ENCODE measurements around the gene RPL13A. TPM values are rescaled to one million over a fixed set of nuclear protein-coding genes. Genes with fewer than 3 reads are reported as not detected.

RPL13A gene
- total and polyA plus RNA-seq, 2 of the 4 experiments (the other 2 are of a cell fraction), result 1,477 to 2,069 TPM

DNA sequence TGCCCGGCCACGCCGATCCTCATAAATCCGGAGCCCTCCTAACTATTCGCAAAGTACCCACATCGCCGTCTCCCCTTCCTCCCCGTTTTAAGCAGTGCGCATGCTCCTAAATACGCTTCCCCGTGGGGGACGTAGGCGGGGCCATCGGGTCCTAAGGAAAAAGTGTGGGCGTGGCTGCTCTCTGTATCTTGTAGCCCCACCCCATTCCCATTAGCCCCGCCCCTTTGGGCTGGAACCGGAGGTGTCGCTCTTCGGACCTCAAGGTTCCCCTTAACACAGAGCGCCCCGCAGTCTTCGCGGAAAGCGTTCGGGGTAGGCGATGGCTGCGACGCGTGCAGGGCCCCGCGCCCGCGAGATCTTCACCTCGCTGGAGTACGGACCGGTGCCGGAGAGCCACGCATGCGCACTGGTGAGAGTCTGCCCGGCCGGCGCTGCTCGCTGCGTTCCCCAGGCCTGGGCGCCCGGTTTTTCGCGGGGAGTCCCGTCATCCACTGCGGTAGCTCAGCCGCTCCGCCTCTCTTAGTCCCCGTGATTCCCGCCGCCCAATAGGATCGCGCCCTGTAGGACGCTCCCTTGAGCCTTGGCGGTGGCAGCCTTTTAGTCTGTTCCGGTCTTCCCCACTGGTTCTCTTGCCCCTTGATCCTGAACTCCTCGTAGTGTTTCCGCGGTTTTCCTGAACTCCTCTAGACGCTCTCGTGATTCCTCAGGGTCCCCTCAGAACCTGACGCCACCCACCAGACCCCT lies 34.2 kb upstream of the RPL13A start, which contains the start of gene ALDH16A1 (continued):
- TF ChIP-seq NFE2L2 (IDR thresholded peaks at IDR 0.05; ENCODE audit: low read depth, low read length), result no peak
- no peak for TF ChIP-seq SMC3 (IDR thresholded peaks at IDR 0.05; ENCODE audit: low read depth, low read length)

DNA sequence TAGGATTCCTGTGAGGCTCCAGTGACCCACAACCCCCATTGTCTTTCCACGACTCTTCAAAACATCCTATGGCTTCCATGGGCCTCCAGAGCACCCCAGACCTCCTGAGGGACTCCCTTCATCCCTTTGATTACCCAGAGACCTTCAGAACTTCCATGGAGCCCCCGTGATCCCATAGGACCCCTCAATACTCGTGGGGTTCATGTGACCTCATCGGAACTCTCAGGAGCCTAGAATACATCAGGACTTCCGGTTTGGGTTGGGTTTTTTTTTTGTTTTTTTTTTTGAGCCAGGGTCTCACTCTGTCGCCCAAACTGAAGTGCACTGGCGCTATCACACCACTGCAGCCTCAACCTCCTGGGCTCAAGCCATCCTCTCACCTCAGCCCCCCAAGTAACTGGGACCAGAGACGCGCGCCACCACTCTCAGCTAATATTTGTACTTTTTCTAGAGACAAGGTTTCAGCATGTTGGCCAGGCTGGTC lies 33.6 kb upstream of the RPL13A start:
- peak overlapping the region; percentile 93 for H3K9ac ChIP-seq (ENCODE audit: low read depth, low read length)
- ATAC-seq (ENCODE audit: low read depth) (no peak; the same call in 1 of the 2 replicates), DNase-seq (no peak)
- BruUV-seq (replicated peaks), result TSS peak; percentile 98
- H3K4me2 ChIP-seq (ENCODE audit: low read depth, low read length), result peak overlapping the region; percentile 88
- peaks cover 19 to 48% of the 10 kb centered on the region in 2 experiments for H3K79me1 ChIP-seq (ENCODE audit: low read depth in 1 of 2, low read length in 2 of 2)
- no CpG with 5 or more reads among the region's 10 CpGs for WGBS, 2 experiments (ENCODE audit: extremely low coverage in 2 of 2, insufficient read length in 1 of 2)
- H3K23ac ChIP-seq (ENCODE audit: low read depth, low read length), result peak overlapping the region; percentile 75; the same call in 1 of the 2 replicates
- H3K36me3 ChIP-seq (ENCODE audit: control insufficient read depth, insufficient read depth, low read length), result no peaks in the 10 kb centered on the region; the same call in none of the 2 replicates
- H3K4me1 ChIP-seq (ENCODE audit: control insufficient read depth, insufficient read depth, low read length), result peaks cover 2% of the 10 kb centered on the region; the same call in 1 of the 2 replicates
- H2AFZ ChIP-seq (replicated peaks; ENCODE audit: low read length, poor library complexity), result peak overlapping the region; percentile 100
- H3K9me3 ChIP-seq (ENCODE audit: control insufficient read depth, insufficient read depth, low read length), result no peaks in the 10 kb centered on the region
- H4K91ac ChIP-seq (ENCODE audit: insufficient read depth, low read depth, low read length), result peak overlapping the region; percentile 91
- H2AK9ac ChIP-seq (replicated peaks; ENCODE audit: low read depth, low read length, poor library complexity), result peak overlapping the region; percentile 94
- H3K14ac ChIP-seq (replicated peaks; ENCODE audit: low read depth, low read length), result peak overlapping the region; percentile 95
- dilution Hi-C loops (cut with HindIII; ENCODE audit: low sequenced_read_pairs, unreplicated experiment), result no loop called here
- peaks cover 3% of the 10 kb centered on the region; the same call in 1 of the 2 replicates for H4K20me1 ChIP-seq (ENCODE audit: insufficient read depth, low read length)
- ChIA-PET POLR2A (ENCODE audit: unreplicated experiment) (interaction anchor here (1.0 kb wide), 1 partner anchor 59 kb away, joined by 3 read pairs; no protein-coding TSS in a partner anchor), CTCF (interaction anchor here (0.9 kb wide), 1 partner anchor 20 kb away, joined by 4 read pairs; the partner anchor contains the start of gene FLT3LG)
- H4K5ac ChIP-seq (ENCODE audit: low read depth, low read length), result peak overlapping the region; percentile 96
- peak overlapping the region; percentile 67 for H3K18ac ChIP-seq (ENCODE audit: low read depth, low read length)
- peak overlapping the region; percentile 94 for H3K27ac ChIP-seq (ENCODE audit: insufficient read depth, low read length)
- H3K9me1 ChIP-seq (ENCODE audit: insufficient read depth, low read length), result peaks cover 11% of the 10 kb centered on the region
- H3K4me3 ChIP-seq (ENCODE audit: insufficient read depth, low read depth, low read length), result peak overlapping the region; percentile 64
- in situ Hi-C loops (cut with MboI; ENCODE audit: low sequenced_read_pairs), result no loop called here
- peak overlapping the region; percentile 95 to 98 for H4K8ac ChIP-seq (ENCODE audit: low read depth in 2 of 2, low read length in 2 of 2)
- H3K27me3 ChIP-seq (ENCODE audit: control insufficient read depth, insufficient read depth, low read length), result no peaks in the 10 kb centered on the region
- H2BK15ac ChIP-seq (ENCODE audit: low read depth, low read length), result no peak overlapping the region
- peak overlapping the region; percentile 69 for H2BK5ac ChIP-seq (ENCODE audit: low read depth, low read length, poor library complexity, severe bottlenecking)
- H2BK120ac ChIP-seq (ENCODE audit: low read depth, low read length), result no peak overlapping the region
- H2BK20ac ChIP-seq (ENCODE audit: low read depth, low read length), result no peak overlapping the region
- intact Hi-C loops (cut with micrococcal nuclease), result no loop called here
- H2AK5ac ChIP-seq (ENCODE audit: low read depth, low read length), result peak overlapping the region; percentile 86
- H3K4ac ChIP-seq (ENCODE audit: low read depth, low read length), result peak overlapping the region; percentile 94
- H3K56ac ChIP-seq (ENCODE audit: extremely low read depth, insufficient read depth, low read length), result peak overlapping the region; percentile 85
- TF ChIP-seq MAZ (IDR thresholded peaks at IDR 0.05; ENCODE audit: borderline replicate concordance, low read depth, low read length), result no peak
- no peak for TF ChIP-seq RFX5 (IDR thresholded peaks at IDR 0.05; ENCODE audit: low read depth, low read length)
- no peak for TF ChIP-seq CEBPB (IDR thresholded peaks at IDR 0.05; ENCODE audit: low read depth, low read length)
- no peak for TF ChIP-seq RCOR1 (IDR thresholded peaks at IDR 0.05; ENCODE audit: insufficient replicate concordance, low read length)
- TF ChIP-seq BHLHE40 (IDR thresholded peaks at IDR 0.05; ENCODE audit: low read depth, low read length), result no peak
- no peak for TF ChIP-seq CHD1 (IDR thresholded peaks at IDR 0.05; ENCODE audit: low read depth, low read length)
- TF ChIP-seq, protein P1, sequence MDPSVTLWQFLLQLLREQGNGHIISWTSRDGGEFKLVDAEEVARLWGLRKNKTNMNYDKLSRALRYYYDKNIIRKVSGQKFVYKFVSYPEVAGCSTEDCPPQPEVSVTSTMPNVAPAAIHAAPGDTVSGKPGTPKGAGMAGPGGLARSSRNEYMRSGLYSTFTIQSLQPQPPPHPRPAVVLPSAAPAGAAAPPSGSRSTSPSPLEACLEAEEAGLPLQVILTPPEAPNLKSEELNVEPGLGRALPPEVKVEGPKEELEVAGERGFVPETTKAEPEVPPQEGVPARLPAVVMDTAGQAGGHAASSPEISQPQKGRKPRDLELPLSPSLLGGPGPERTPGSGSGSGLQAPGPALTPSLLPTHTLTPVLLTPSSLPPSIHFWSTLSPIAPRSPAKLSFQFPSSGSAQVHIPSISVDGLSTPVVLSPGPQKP (IDR thresholded peaks at IDR 0.05; ENCODE audit: borderline replicate concordance, low read depth, low read length), result no peak
- TF ChIP-seq MXI1 (IDR thresholded peaks at IDR 0.05; ENCODE audit: borderline replicate concordance, low read depth, low read length), result no peak
- TF ChIP-seq, protein P2, sequence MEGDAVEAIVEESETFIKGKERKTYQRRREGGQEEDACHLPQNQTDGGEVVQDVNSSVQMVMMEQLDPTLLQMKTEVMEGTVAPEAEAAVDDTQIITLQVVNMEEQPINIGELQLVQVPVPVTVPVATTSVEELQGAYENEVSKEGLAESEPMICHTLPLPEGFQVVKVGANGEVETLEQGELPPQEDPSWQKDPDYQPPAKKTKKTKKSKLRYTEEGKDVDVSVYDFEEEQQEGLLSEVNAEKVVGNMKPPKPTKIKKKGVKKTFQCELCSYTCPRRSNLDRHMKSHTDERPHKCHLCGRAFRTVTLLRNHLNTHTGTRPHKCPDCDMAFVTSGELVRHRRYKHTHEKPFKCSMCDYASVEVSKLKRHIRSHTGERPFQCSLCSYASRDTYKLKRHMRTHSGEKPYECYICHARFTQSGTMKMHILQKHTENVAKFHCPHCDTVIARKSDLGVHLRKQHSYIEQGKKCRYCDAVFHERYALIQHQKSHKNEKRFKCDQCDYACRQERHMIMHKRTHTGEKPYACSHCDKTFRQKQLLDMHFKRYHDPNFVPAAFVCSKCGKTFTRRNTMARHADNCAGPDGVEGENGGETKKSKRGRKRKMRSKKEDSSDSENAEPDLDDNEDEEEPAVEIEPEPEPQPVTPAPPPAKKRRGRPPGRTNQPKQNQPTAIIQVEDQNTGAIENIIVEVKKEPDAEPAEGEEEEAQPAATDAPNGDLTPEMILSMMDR (conservative IDR thresholded peaks at IDR 0.05; ENCODE audit: low read depth, low read length), result no peak
- TF ChIP-seq POLR2A (IDR thresholded peaks at IDR 0.05; ENCODE audit: low read depth, low read length), result no peak
- no peak for TF ChIP-seq SMC3 (IDR thresholded peaks at IDR 0.05; ENCODE audit: low read depth, low read length)
- TF ChIP-seq MAFK (IDR thresholded peaks at IDR 0.05; ENCODE audit: low read depth, low read length), result no peak
